GM12874 (cell line): ENCODE results near the gene BICD1.

ENCODE experiments used
- CTCF ChIP-seq: IDR thresholded peaks from 2 replicates; pipeline ENCODE4 v1.5.1; 2011; ENCODE audit warnings: low read depth, mild to moderate bottlenecking, control low read depth, low read length, moderate library complexity; ENCODE audit not compliant: insufficient read depth

BICD1 gene

GRCh38 chr12:32211066-32211899, 104.6 kb downstream of the BICD1 start:
- TF ChIP-seq CTCF, result no peak

- no peak for TF ChIP-seq CTCF
Measured at GRCh38 chr12:32211900-32212156, 105.2 kb downstream of the BICD1 start.

GRCh38 chr12:32214723-32215122, 108.1 kb downstream of the BICD1 start:
- no peak for TF ChIP-seq CTCF

GRCh38 chr12:32217354-32218310, 111.0 kb downstream of the BICD1 start:
- no peak for TF ChIP-seq CTCF

- no peak for TF ChIP-seq CTCF
Measured at GRCh38 chr12:32223941-32224340, 117.3 kb downstream of the BICD1 start.

- no peak for TF ChIP-seq CTCF
Measured at GRCh38 chr12:32226768-32227167, 120.1 kb downstream of the BICD1 start.

- TF ChIP-seq CTCF, result no peak
Measured at GRCh38 chr12:32229971-32230612, 123.4 kb downstream of the BICD1 start.
